Adrenal gland (tissue), 12 donors: ENCODE results near the gene RDH14. TPM values are rescaled to one million over a fixed set of nuclear protein-coding genes. Genes with fewer than 3 reads are reported as not detected.

Experiments
- DNase-seq, 7 donors: peaks; one replicate each; pipeline ENCODE4 v3.0.0-alpha.2; 2019 to 2020
- H3K27ac ChIP-seq, 5 donors: fragments of 200-600 bp; sonication (generic) in 4 of 5; 1 replicate in 3 of 5; 2 replicates in 2 of 5; pipeline versions ENCODE4 v1.5.1 to v1.8.0; 2016 to 2020; ENCODE audit warnings: mild to moderate bottlenecking in 1 of 5
- H3K27me3 ChIP-seq: fragments of 200-600 bp; 2 replicates; pipeline ENCODE4 v1.8.0; 2021
- H3K36me3 ChIP-seq, 2 donors: fragments of 200-600 bp; replicated peaks in 1 of 2; 1 replicate in 1 of 2; 2 replicates in 1 of 2; pipeline versions ENCODE4 v1.5.1 to v1.8.0; 2018 to 2022
- H3K4me1 ChIP-seq, 2 donors: fragments of 200-600 bp; replicated peaks in 1 of 2; 1 replicate in 1 of 2; 2 replicates in 1 of 2; pipeline versions ENCODE4 v1.5.1 to v1.8.0; 2018 to 2021
- H3K4me3 ChIP-seq, 4 donors: fragments of 200-600 bp; sonication (generic) in 3 of 4; one replicate each; pipeline ENCODE4 v1.5.1; 2016 to 2018
- H3K9me3 ChIP-seq, 3 donors: fragments of 200-600 bp; sonication (generic) in 1 of 3; replicated peaks in 1 of 3; 1 replicate in 2 of 3; 2 replicates in 1 of 3; pipeline versions ENCODE4 v1.5.1 to v1.8.0; 2016 to 2021
- CTCF ChIP-seq, 6 experiments: fragments of 450-650 bp in 4 of 6; fragments of 200-600 bp in 2 of 6; sonication (generic) in 1 of 6; IDR thresholded peaks; 1 replicate in 5 of 6; 2 replicates in 1 of 6; pipeline versions ENCODE4 v1.5.1 to v1.8.0; 2016 to 2021; ENCODE audit warnings: antibody characterized with exemption in 6 of 6, mild to moderate bottlenecking in 2 of 6, moderate library complexity in 1 of 6
- POLR2A ChIP-seq, 2 donors: fragments of 450-650 bp; IDR thresholded peaks; one replicate each; pipeline ENCODE4 v1.6.1; 2017; ENCODE audit warnings: antibody characterized with exemption in 2 of 2, mild to moderate bottlenecking in 2 of 2, moderate library complexity in 1 of 2
- WGBS, 4 donors: extraction: QIAGEN DNeasy Blood & Tissue Kit in 2 of 4; methylation state at CpG; one replicate each; pipeline versions ENCODE4 v1.1.5 to v1.1.7; 2013 to 2017; 5-methylcytosine and 5-hydroxymethylcytosine counted together
- intact Hi-C, 2 donors: fragments of 100-400 bp; cut with DNase I; formaldehyde crosslinking; loops; one replicate each; pipeline versions ENCODE4 v1.14.1 to v1.15.0; 2022 to 2023
- polyA plus RNA-seq, 3 donors: library from polyadenylated mRNA; stranded (reverse); fragments of 200-250 nt in 2 of 3; fragments of 350-450 nt in 1 of 3; fragmentation: Illumina TruSeq in 1 of 3; extraction: RNeasy Lipid Tissue Mini Kit (QIAGEN cat#74804) in 1 of 3; gene quantifications; one replicate each; pipeline ENCODE4 v1.2.3, GENCODE V29; 2013 to 2014
- small RNA-seq, 2 donors: library from RNA; depleted of rRNA; stranded (forward); fragments of <200 nt; gene quantifications; one replicate each; pipeline ENCODE3, GENCODE V24; 2016
- total RNA-seq, 9 donors: library from RNA; depleted of rRNA in 4 of 9; stranded (reverse); fragments of >200 nt in 4 of 9; fragments of 120-200 nt in 1 of 9; fragmentation: NEBNext Ultra II Directional in 1 of 9; extraction: Animal tissue kit (Norgen Biotek cat#: 25700) in 1 of 9; gene quantifications; one replicate each; pipeline versions ENCODE4 v1.1.0 to v1.2.4, GENCODE V29; 2013 to 2023
- donor health status: healthy with polysubstance abuse.
- donor health status: Bipolar disorder and iron deficiency.
- donor health status: DM: yes; HTN: yes; CAD: no.
- donor health status: DM: no; HTN: no; CAD: no.
- donor health status: DM: no; HTN: no; CAD: no.
- donor health status: DM: yes; HTN: yes; CAD: no.

RDH14 gene
- total and polyA plus RNA-seq, 12 donors: 9.7 to 48.6 (median 28.4) TPM

- TF ChIP-seq CTCF (IDR thresholded peaks at IDR 0.05) (no peak), POLR2A (IDR thresholded peaks at IDR 0.05) (no peak)
- no peak overlapping the region for H3K27ac ChIP-seq
- WGBS, 4 donors: 81 to 85% (median 84%) methylated on average over 8 of the region's 8 CpGs
- no peak for DNase-seq
- no peaks in the 10 kb centered on the region for H3K36me3 ChIP-seq
- intact Hi-C loops: no loop called here
- no peaks in the 10 kb centered on the region for H3K4me1 ChIP-seq
- no peaks in the 10 kb centered on the region for H3K9me3 ChIP-seq
- peaks cover 8% of the 10 kb centered on the region for H3K27me3 ChIP-seq
- no peak overlapping the region for H3K4me3 ChIP-seq
Observed at GRCh38 chr2:18506883-18507509, 53.5 kb downstream of the RDH14 start.

DNA sequence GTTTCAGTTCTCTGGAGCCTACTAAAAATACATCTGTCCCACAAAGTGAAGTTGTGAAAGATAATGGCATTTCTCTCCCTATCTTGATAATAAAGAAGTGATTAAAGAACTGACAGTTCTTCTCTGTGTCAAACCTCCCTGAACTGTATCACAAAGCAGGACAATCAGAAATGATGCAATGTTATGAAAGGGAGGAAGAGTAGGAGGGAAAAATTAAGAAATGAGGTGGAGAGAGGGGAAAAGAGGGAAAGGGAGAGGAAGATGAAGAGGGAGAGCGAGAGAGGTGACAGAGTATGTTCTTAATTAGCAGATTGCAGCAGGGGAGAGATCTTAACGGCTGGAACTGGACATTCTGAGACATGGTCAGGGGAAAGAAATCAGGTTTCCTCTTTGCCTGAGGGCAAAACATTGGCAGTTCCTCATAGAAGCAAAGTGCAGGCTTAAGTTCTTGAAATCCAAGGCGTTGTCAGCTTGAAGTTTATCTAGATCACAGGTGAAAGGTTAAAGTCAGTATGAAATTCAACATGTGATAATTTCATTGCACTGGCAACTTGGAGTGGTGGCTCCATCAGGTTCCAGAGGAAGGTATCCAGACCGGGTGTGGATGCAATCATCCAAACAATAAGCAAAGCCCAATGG, 54.6 kb downstream of the RDH14 start:
- intact Hi-C loops: no loop called here
- no peak for TF ChIP-seq POLR2A (IDR thresholded peaks at IDR 0.05)
- no peak for TF ChIP-seq CTCF (IDR thresholded peaks at IDR 0.05)
- WGBS, 4 donors: 50 to 63% (median 60%) methylated on average over 4 of the region's 4 CpGs
- Histone ChIP-seq H3K4me1 (no peaks in the 10 kb centered on the region), H3K9me3 (no peaks in the 10 kb centered on the region), H3K4me3 (no peak overlapping the region), H3K27ac (no peak overlapping the region), H3K36me3 (no peaks in the 10 kb centered on the region), H3K27me3 (peaks cover 8% of the 10 kb centered on the region)
- no peak for DNase-seq

Small RNA genes lying within 50 kb of the gene (small RNA-seq; reads per million reads assigned to genes)
- 0 reads per million in 2 donors for gene RNU6-1215P

Other genes with a start within 250 kb of the RDH14 start
- gene NT5C1B, start 28.9 kb upstream of the RDH14 start, total RNA-seq: not detected
- gene NT5C1B, start 28.9 kb upstream of the RDH14 start, polyA plus RNA-seq: not detected